Lung (tissue), 12 donors: ENCODE measurements around the gene RPS14. TPM values are rescaled to one million over a fixed set of nuclear protein-coding genes. Genes with fewer than 3 reads are reported as not detected.

ENCODE experiments used
- ATAC-seq: fragments of 200-7000 bp; cut with Tn5 transposase; one replicate; pipeline ENCODE4 v1.9.1; 2020; ENCODE audit warnings: moderate number of reproducible peaks; ENCODE audit not compliant: insufficient read depth, low FRiP score
- DNase-seq, 3 donors: peaks; one replicate each; pipeline ENCODE4 v3.0.0-alpha.2; 2013 to 2017
- H3K27ac ChIP-seq, 2 donors: one replicate each; pipeline ENCODE4 v1.5.1; 2013; ENCODE audit warnings: mild to moderate bottlenecking in 2 of 2, moderate library complexity in 2 of 2, control low read depth in 1 of 2, inconsistent platforms in 1 of 2, low read depth in 1 of 2, low read length in 1 of 2
- H3K27me3 ChIP-seq, 3 donors: one replicate each; pipeline ENCODE4 v1.5.1; 2013; ENCODE audit warnings: low read length in 2 of 3; ENCODE audit not compliant: control insufficient read depth in 3 of 3, insufficient read depth in 3 of 3
- H3K36me3 ChIP-seq, 4 donors: one replicate each; pipeline ENCODE4 v1.5.1; 2013; ENCODE audit warnings: low read length in 4 of 4, mild to moderate bottlenecking in 1 of 4, moderate library complexity in 1 of 4; ENCODE audit not compliant: control insufficient read depth in 4 of 4, insufficient read depth in 4 of 4
- H3K4me1 ChIP-seq, 5 donors: one replicate each; pipeline ENCODE4 v1.5.1; 2013; ENCODE audit warnings: low read length in 5 of 5, mild to moderate bottlenecking in 2 of 5, moderate library complexity in 1 of 5; ENCODE audit not compliant: control insufficient read depth in 5 of 5, insufficient read depth in 5 of 5
- H3K4me3 ChIP-seq: one replicate; pipeline ENCODE4 v1.5.1; 2013; ENCODE audit warnings: mild to moderate bottlenecking, control low read depth, moderate library complexity
- H3K9ac ChIP-seq, 2 donors: one replicate each; pipeline ENCODE4 v1.5.1; 2013; ENCODE audit warnings: low read length in 2 of 2, control low read depth in 1 of 2; ENCODE audit not compliant: insufficient read depth in 1 of 2
- H3K9me3 ChIP-seq, 4 donors: one replicate each; pipeline ENCODE4 v1.5.1; 2013; ENCODE audit warnings: low read length in 3 of 4, mild to moderate bottlenecking in 1 of 4, moderate library complexity in 1 of 4; ENCODE audit not compliant: control insufficient read depth in 4 of 4, insufficient read depth in 3 of 4
- CTCF ChIP-seq: IDR thresholded peaks from 2 replicates; pipeline ENCODE4 v1.5.1; 2012; ENCODE audit warnings: mild to moderate bottlenecking; ENCODE audit errors: control extremely low read depth, extremely low read depth
- WGBS, 2 donors: extraction: QIAGEN DNeasy Blood & Tissue Kit; methylation state at CpG; one replicate each; pipeline ENCODE4 v1.1.7; 2013; 5-methylcytosine and 5-hydroxymethylcytosine counted together
- polyA plus RNA-seq, 2 donors: library from polyadenylated mRNA; stranded (reverse); fragments of 200-250 nt; gene quantifications; one replicate each; pipeline ENCODE4 v1.2.1, GENCODE V29; 2013
- total RNA-seq, 2 donors: library from RNA; depleted of rRNA in 1 of 2; stranded (reverse); fragments of >200 nt in 1 of 2; gene quantifications; one replicate each; pipeline ENCODE4 v1.2.1, GENCODE V29; 2014 to 2021
- donor health status: control.
- donor health status: control.
- donor health status: Bipolar disorder and iron deficiency.
- donor health status: healthy.
- donor health status: DM: yes; HTN: yes; CAD: no.

RPS14 gene
- total and polyA plus RNA-seq, 4 donors, result 1,065 to 4,623 (median 2,452) TPM

GRCh38 chr5:150496534-150496933, 47.0 kb upstream of the RPS14 start:
- H3K4me3 ChIP-seq, result no peak overlapping the region
- WGBS, 2 donors, result 54 to 71% methylated on average over 4 of the region's 4 CpGs
- no peak overlapping the region for H3K9ac ChIP-seq
- DNase-seq (no peak), ATAC-seq (no peak)
- H3K27me3 ChIP-seq, result no peaks in the 10 kb centered on the region
- H3K9me3 ChIP-seq, result no peaks in the 10 kb centered on the region
- H3K27ac ChIP-seq, result peak overlapping the region; percentile 41 to 83
- H3K36me3 ChIP-seq, result peaks cover 0 to 8% (median 4%) of the 10 kb centered on the region in 4 donors
- no peak for TF ChIP-seq CTCF
- peaks cover under 1 to 54% (median 19%) of the 10 kb centered on the region in 5 donors for H3K4me1 ChIP-seq

DNA sequence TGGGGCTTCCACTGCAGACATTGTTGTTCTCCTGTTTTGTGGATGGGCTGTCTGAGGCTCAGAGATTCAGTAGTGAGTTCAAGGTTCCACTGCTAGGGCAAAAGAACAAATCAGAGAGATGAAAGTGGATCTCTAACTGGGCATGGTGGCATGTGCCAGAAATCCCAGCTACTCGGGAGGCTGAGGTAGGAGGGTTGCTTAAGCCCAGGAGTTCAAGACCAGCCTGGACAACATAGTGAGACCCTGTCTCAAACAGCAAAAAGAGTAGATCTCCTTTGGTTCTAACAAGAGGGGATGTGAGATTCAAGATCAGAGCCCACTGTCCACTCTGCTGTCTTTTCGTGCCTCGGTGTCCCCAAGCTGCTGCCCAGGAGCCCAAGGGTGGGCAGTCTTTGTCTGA, 46.6 kb upstream of the RPS14 start:
- peaks cover 0 to 8% (median 4%) of the 10 kb centered on the region in 4 donors for H3K36me3 ChIP-seq
- H3K4me3 ChIP-seq, result no peak overlapping the region
- ATAC-seq (no peak), DNase-seq (no peak)
- no peaks in the 10 kb centered on the region for H3K9me3 ChIP-seq
- peak overlapping the region; percentile 41 to 54 for H3K27ac ChIP-seq
- peak overlapping the region in 1 of 2 donors; percentile 28 for H3K9ac ChIP-seq
- H3K27me3 ChIP-seq, result no peaks in the 10 kb centered on the region
- WGBS, 2 donors, result 80 to 84% methylated on average over 3 of the region's 3 CpGs
- peaks cover 5 to 51% (median 23%) of the 10 kb centered on the region in 5 donors for H3K4me1 ChIP-seq
- no peak for TF ChIP-seq CTCF

DNA sequence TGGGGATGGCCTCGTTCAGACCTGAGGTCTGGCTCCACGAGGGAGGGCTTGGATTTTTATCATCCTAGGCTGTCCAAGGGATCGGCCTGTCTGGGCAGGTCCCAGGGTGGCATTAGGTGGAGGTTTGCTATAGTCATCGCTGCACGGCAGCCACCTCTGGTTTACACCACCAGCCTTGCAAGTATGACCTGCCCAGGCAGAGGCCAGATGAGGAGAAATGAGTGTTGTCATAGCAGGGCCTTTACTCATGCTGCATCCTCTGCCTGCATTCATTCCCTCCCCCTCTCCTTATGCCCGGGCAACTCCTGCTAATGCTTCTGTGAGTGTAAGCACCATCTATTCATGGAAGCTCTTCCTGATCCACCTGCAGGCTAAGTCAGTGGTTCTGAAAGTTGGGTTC, 43.1 kb upstream of the RPS14 start:
- H3K4me3 ChIP-seq, result no peak overlapping the region
- no peak for ATAC-seq
- peaks cover 35 to 52% (median 44%) of the 10 kb centered on the region in 5 donors for H3K4me1 ChIP-seq
- H3K36me3 ChIP-seq, result peaks cover 0 to 7% (median 6%) of the 10 kb centered on the region in 4 donors
- TF ChIP-seq CTCF, result no peak
- peak overlapping the region; percentile 3 to 5 for H3K27ac ChIP-seq
- no peak overlapping the region for H3K9ac ChIP-seq
- 78 to 82% methylated on average over 6 of the region's 6 CpGs for WGBS, 2 donors
- H3K9me3 ChIP-seq, result no peaks in the 10 kb centered on the region
- no peak for DNase-seq
- no peaks in the 10 kb centered on the region for H3K27me3 ChIP-seq

DNA sequence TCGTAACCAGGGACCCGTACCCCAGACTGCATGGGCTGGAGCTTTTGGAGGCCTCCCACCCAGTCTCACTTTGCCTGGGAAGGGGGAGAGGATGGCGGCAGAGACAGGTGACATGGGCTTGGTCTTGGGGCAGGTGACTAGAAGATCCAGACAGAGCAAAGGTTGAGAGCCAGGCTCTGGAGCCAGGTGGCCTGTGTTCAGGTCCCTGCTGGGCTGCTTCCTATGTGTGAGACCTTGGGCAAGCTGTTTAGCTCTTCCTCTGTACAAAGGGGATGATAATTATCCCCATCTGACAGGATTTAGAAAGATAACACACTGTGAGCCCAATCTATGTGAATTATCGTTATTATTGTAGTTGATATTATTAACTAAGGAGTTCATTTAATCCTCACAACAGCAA, 42.3 kb upstream of the RPS14 start:
- TF ChIP-seq CTCF, result no peak
- Histone ChIP-seq H3K27me3 (no peaks in the 10 kb centered on the region), H3K9me3 (no peaks in the 10 kb centered on the region), H3K36me3 (peaks cover 0 to 7% (median 5%) of the 10 kb centered on the region in 4 donors), H3K9ac (no peak overlapping the region), H3K27ac (peak overlapping the region; percentile 17 to 55), H3K4me1 (peaks cover 39 to 56% (median 46%) of the 10 kb centered on the region in 5 donors), H3K4me3 (no peak overlapping the region)
- WGBS, 2 donors, result 73 to 83% methylated on average over 4 of the region's 4 CpGs
- ATAC-seq, result no peak
- no peak for DNase-seq
